Transverse colon (tissue), 4 donors: ENCODE data around the gene MAP6. TPM values are rescaled to one million over a fixed set of nuclear protein-coding genes. Genes with fewer than 3 reads are reported as not detected.

Source experiments
- DNase-seq: peaks from one replicate; pipeline ENCODE4 v3.0.0-alpha.2; 2019
- H3K27ac ChIP-seq, 4 donors: fragments of 200-600 bp; sonication (generic); 2 replicates each; pipeline ENCODE4 v1.5.1; 2016 to 2018; ENCODE audit warnings: inconsistent platforms in 4 of 4
- H3K27me3 ChIP-seq: fragments of 200-600 bp; sonication (generic); 2 replicates; pipeline ENCODE4 v1.5.1; 2017; ENCODE audit warnings: inconsistent platforms
- H3K36me3 ChIP-seq, 4 donors: fragments of 200-600 bp; sonication (generic); 2 replicates each; pipeline ENCODE4 v1.5.1; 2017 to 2019; ENCODE audit warnings: inconsistent platforms in 4 of 4
- H3K4me1 ChIP-seq, 4 donors: fragments of 200-600 bp; sonication (generic); 2 replicates each; pipeline ENCODE4 v1.5.1; 2017 to 2020; ENCODE audit warnings: inconsistent platforms in 4 of 4
- H3K4me3 ChIP-seq, 4 donors: fragments of 200-600 bp; sonication (generic); 1 replicate in 1 of 4; 2 replicates in 3 of 4; pipeline versions ENCODE4 v1.5.1 to v1.6.1; 2017 to 2019; ENCODE audit warnings: inconsistent platforms in 4 of 4
- H3K9me3 ChIP-seq, 2 donors: fragments of 200-600 bp; sonication (generic); 2 replicates each; pipeline ENCODE4 v1.5.1; 2017 to 2019; ENCODE audit warnings: inconsistent platforms in 2 of 2
- EP300 ChIP-seq: sonication (generic); formaldehyde crosslinking; IDR thresholded peaks from one replicate; pipeline ENCODE4 v1.6.1; 2017; ENCODE audit warnings: antibody characterized with exemption, low read depth
- POLR2A ChIP-seq: fragments of 450-650 bp; IDR thresholded peaks from one replicate; pipeline ENCODE4 v1.6.1; 2016; ENCODE audit warnings: antibody characterized with exemption, mild to moderate bottlenecking, moderate library complexity
- POLR2AphosphoS5 ChIP-seq, 3 donors: sonication (generic); formaldehyde crosslinking; IDR thresholded peaks; one replicate each; pipeline ENCODE4 v1.6.1; 2016; ENCODE audit warnings: antibody characterized with exemption in 3 of 3
- WGBS, 2 donors: methylation state at CpG; one replicate each; pipeline ENCODE4 v1.1.5; 2018; ENCODE audit warnings: low coverage in 1 of 2; 5-methylcytosine and 5-hydroxymethylcytosine counted together
- in situ Hi-C, 4 donors: fragments of 200-750 bp; cut with MboI; loops; one replicate each; pipeline versions ENCODE4 v1.15.0 to v1.15.1; 2017; ENCODE audit warnings: low sequenced_read_pairs in 3 of 4, low pct_ligation_motif_present in 1 of 4, low pct_unique_long_range_greater_than_20kb in 1 of 4
- intact Hi-C: fragments of 100-400 bp; cut with DNase I; formaldehyde crosslinking; loops from one replicate; pipeline ENCODE4 v1.15.1; 2023; ENCODE audit warnings: low total_unique reads
- total RNA-seq, 4 donors: library from RNA; depleted of rRNA; stranded (reverse); fragments of >200 nt; gene quantifications; one replicate each; pipeline ENCODE4 v1.1.0, GENCODE V29; 2016
- TF ChIP-seq, protein P1 (sequence below), 5 experiments: fragments of 200-600 bp in 3 of 5; fragments of 450-650 bp in 2 of 5; sonication (generic) in 3 of 5; IDR thresholded peaks; 1 replicate in 2 of 5; 2 replicates in 3 of 5; pipeline ENCODE4 v1.5.1; 2016 to 2017; ENCODE audit warnings: antibody characterized with exemption in 5 of 5, inconsistent platforms in 3 of 5, mild to moderate bottlenecking in 2 of 5, moderate library complexity in 1 of 5

MAP6 gene
- total RNA-seq, 4 donors from 2014 or later, result 1.9 to 6.4 (median 3.0) TPM

DNA sequence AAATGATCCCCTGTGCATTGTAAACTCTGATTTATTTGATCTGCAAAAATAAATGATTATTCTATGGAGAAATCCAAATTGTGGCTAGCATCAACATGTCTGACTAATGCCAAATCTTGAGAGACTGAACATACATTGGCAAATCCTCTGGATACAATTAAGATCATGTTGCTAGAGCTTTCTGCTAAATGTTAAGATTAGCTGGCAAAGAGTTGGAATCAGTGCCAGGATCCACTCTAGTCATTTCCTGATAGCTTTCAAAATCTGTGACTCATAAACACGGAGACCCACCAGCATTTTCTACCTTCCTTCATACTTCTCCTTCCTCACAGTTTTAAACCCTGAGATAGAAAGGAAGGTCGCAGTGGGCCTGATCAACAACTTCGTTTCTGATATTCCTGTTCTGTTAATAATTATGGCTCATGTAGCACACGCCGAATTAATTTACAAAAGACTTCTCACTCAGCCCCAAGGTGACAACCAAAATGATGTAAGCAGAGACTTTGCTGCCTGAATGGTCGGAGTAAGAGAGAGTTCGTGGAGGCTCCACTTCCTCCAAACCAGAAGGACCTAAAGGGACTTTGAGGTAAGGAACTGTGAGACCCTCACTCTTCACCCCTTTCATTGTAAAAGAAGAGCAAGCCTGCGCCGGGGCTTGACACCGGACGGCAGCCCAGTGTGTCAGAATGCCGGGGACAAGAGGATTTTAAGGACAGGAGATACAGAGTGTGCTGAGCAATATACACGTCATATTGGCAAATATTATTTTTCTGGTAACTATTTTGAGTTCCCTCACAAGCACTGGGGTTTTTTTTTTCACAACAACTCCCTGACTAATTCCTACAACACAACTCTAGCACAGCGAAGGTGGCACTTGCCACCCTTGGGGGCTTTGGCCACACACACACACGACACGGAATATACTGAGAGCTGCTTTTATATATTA, 64.8 kb downstream of the MAP6 start:
- H3K4me3 ChIP-seq, result no peak overlapping the region
- no peaks in the 10 kb centered on the region for H3K9me3 ChIP-seq
- DNase-seq, result no peak
- H3K36me3 ChIP-seq, result no peaks in the 10 kb centered on the region
- WGBS, 2 donors, result 79 to 85% methylated on average over 9 to 16 of the region's 16 CpGs
- H3K27me3 ChIP-seq, result no peaks in the 10 kb centered on the region
- no peak overlapping the region for H3K27ac ChIP-seq
- in situ Hi-C loops, result no loop called here
- intact Hi-C loops, result no loop called here
- H3K4me1 ChIP-seq, result no peaks in the 10 kb centered on the region
- TF ChIP-seq POLR2AphosphoS5 (IDR thresholded peaks at IDR 0.05) (no peak), EP300 (no peak), POLR2A (no peak)
- TF ChIP-seq, protein P1, sequence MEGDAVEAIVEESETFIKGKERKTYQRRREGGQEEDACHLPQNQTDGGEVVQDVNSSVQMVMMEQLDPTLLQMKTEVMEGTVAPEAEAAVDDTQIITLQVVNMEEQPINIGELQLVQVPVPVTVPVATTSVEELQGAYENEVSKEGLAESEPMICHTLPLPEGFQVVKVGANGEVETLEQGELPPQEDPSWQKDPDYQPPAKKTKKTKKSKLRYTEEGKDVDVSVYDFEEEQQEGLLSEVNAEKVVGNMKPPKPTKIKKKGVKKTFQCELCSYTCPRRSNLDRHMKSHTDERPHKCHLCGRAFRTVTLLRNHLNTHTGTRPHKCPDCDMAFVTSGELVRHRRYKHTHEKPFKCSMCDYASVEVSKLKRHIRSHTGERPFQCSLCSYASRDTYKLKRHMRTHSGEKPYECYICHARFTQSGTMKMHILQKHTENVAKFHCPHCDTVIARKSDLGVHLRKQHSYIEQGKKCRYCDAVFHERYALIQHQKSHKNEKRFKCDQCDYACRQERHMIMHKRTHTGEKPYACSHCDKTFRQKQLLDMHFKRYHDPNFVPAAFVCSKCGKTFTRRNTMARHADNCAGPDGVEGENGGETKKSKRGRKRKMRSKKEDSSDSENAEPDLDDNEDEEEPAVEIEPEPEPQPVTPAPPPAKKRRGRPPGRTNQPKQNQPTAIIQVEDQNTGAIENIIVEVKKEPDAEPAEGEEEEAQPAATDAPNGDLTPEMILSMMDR (IDR thresholded peaks at IDR 0.05), result no peak

DNA sequence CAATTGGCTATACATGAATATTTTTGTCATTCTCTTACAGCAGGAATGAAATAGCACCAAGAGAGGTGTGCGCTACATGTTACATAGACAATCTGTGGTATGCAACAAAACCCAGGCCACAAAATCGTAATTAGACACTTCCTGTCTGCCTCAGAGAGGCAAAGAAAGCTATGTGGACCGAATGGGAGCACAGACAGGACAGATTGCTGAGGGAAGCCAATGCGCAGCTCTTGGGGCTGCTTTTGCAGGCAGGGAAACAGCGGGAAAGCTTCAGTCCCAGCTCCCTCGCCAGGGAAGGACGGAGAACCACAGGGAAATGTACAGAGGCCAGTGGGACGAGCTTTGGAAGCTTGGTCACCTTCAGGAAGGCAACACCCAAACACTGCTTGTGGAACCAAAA, 65.9 kb downstream of the MAP6 start:
- in situ Hi-C loops, result no loop called here
- Histone ChIP-seq H3K27me3 (no peaks in the 10 kb centered on the region), H3K4me1 (no peaks in the 10 kb centered on the region), H3K4me3 (no peak overlapping the region), H3K36me3 (no peaks in the 10 kb centered on the region), H3K27ac (no peak overlapping the region), H3K9me3 (no peaks in the 10 kb centered on the region)
- intact Hi-C loops, result no loop called here
- TF ChIP-seq EP300, result no peak
- TF ChIP-seq, protein P1 (IDR thresholded peaks at IDR 0.05), result no peak
- TF ChIP-seq POLR2AphosphoS5 (IDR thresholded peaks at IDR 0.05), result no peak
- TF ChIP-seq POLR2A, result no peak
- DNase-seq, result no peak
- 70 to 79% methylated on average over 6 to 8 of the region's 8 CpGs for WGBS, 2 donors

DNA sequence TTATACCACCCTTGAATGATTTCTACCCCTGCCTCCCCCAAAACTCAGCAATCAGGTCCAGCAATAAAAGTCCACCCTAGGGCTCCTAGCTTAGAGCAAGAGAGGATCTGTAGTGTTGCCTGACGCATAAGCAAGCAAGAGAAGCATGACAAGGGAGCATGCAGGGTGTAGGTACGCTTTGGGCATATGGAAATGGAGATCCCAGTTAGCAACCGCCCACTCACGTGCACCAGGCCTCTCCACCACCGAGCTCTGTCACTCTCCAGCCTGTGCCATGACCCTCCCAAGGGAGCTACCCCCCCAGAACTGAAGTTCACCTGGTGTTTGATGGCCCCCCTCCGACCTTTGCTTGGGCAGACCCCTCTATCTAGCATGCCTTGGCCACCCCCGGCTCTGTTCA, 67.3 kb downstream of the MAP6 start:
- in situ Hi-C loops (no loop called here), intact Hi-C loops (no loop called here)
- no peaks in the 10 kb centered on the region for H3K9me3 ChIP-seq
- no peak overlapping the region for H3K27ac ChIP-seq
- no peak for DNase-seq
- no peaks in the 10 kb centered on the region for H3K27me3 ChIP-seq
- 84% methylated on average over 7 of the region's 7 CpGs; no CpG with 5 or more reads in 1 of the 2 donors for WGBS, 2 donors
- H3K4me3 ChIP-seq, result no peak overlapping the region
- no peaks in the 10 kb centered on the region for H3K36me3 ChIP-seq
- no peaks in the 10 kb centered on the region for H3K4me1 ChIP-seq
- no peak for TF ChIP-seq POLR2AphosphoS5 (IDR thresholded peaks at IDR 0.05)
- TF ChIP-seq POLR2A, result no peak
- TF ChIP-seq, protein P1 (IDR thresholded peaks at IDR 0.05), result no peak
- TF ChIP-seq EP300, result no peak

DNA sequence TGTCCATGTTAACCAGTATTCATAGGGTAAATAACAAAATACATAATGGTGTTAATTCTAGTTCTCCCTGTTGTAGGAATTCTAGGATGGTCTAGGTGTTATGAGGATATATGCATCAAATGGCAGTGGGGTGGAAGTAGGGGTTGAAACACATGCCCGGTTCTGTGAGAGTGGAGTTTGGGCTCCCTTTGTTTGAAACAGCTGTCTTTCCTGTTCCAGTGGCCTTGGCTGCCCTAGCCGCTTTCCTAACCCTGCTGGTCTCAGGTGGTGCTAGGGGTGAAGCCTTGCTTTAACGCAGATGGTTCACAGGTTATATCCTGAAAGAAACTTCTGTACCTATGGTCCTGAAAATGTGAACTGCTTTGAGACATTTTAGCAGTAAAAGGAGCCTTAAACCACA, 68.5 kb downstream of the MAP6 start:
- 73% methylated on average over 3 of the region's 3 CpGs; no CpG with 5 or more reads in 1 of the 2 donors for WGBS, 2 donors
- Histone ChIP-seq H3K9me3 (no peaks in the 10 kb centered on the region), H3K27me3 (no peaks in the 10 kb centered on the region), H3K36me3 (no peaks in the 10 kb centered on the region), H3K27ac (no peak overlapping the region), H3K4me1 (no peaks in the 10 kb centered on the region), H3K4me3 (no peak overlapping the region)
- TF ChIP-seq POLR2A, result no peak
- TF ChIP-seq, protein P1 (IDR thresholded peaks at IDR 0.05), result no peak
- no peak for TF ChIP-seq EP300
- TF ChIP-seq POLR2AphosphoS5 (IDR thresholded peaks at IDR 0.05), result no peak
- intact Hi-C loops (no loop called here), in situ Hi-C loops (no loop called here)
- no peak for DNase-seq
